ENCODE results near the gene DAP.

Gene DAP

GRCh38 chr5:10672146-10673016 lies 88.7 kb downstream of the DAP start:
- no peak for DNase-seq
- Histone ChIP-seq H3K4me3 (no peak overlapping the region), H3K27ac (no peak overlapping the region), H3K36me3 (peaks cover under 1 to 3% (median 2%) of the 10 kb centered on the region in 3 donors), H3K4me1 (no peaks in the 10 kb centered on the region), H3K9me3 (peaks cover 0 to 2% (median 0%) of the 10 kb centered on the region in 3 donors), H3K27me3 (no peaks in the 10 kb centered on the region)
- intact Hi-C loops (cut with DNase I; ENCODE audit: low total_unique reads), result no loop called here
- TF ChIP-seq CTCF (IDR thresholded peaks at IDR 0.05), result no peak

- DNase-seq, result no peak
- no peaks in the 10 kb centered on the region for H3K27me3 ChIP-seq
- intact Hi-C loops (cut with DNase I; ENCODE audit: low total_unique reads), result no loop called here
- no peaks in the 10 kb centered on the region for H3K9me3 ChIP-seq
- H3K4me1 ChIP-seq, result no peaks in the 10 kb centered on the region
- no peak overlapping the region for H3K4me3 ChIP-seq
- no peaks in the 10 kb centered on the region for H3K36me3 ChIP-seq
- no peak overlapping the region for H3K27ac ChIP-seq
- no peak for TF ChIP-seq CTCF (IDR thresholded peaks at IDR 0.05)
Measured at GRCh38 chr5:10671041-10672008, 89.7 kb downstream of the DAP start.

- no peak for TF ChIP-seq CTCF (IDR thresholded peaks at IDR 0.05)
- H3K27ac ChIP-seq, result no peak overlapping the region
- H3K4me1 ChIP-seq, result no peaks in the 10 kb centered on the region
- intact Hi-C loops (cut with DNase I; ENCODE audit: low total_unique reads), result no loop called here
- no peaks in the 10 kb centered on the region for H3K9me3 ChIP-seq
- no peaks in the 10 kb centered on the region for H3K27me3 ChIP-seq
- H3K36me3 ChIP-seq, result no peaks in the 10 kb centered on the region
- no peak overlapping the region for H3K4me3 ChIP-seq
- no peak for DNase-seq
Measured at GRCh38 chr5:10669983-10670382, 91.1 kb downstream of the DAP start.

- intact Hi-C loops (cut with DNase I; ENCODE audit: low total_unique reads), result no loop called here
- no peak overlapping the region for H3K4me3 ChIP-seq
- no peak overlapping the region for H3K27ac ChIP-seq
- no peaks in the 10 kb centered on the region for H3K9me3 ChIP-seq
- no peak for DNase-seq
- no peaks in the 10 kb centered on the region for H3K36me3 ChIP-seq
- no peak for TF ChIP-seq CTCF (IDR thresholded peaks at IDR 0.05)
- peaks cover 0 to under 1% of the 10 kb centered on the region in 2 donors for H3K27me3 ChIP-seq
- peaks cover 0 to 2% (median under 1%) of the 10 kb centered on the region in 4 donors for H3K4me1 ChIP-seq
Measured at GRCh38 chr5:10668697-10669096, 92.3 kb downstream of the DAP start.

- no peak overlapping the region for H3K4me3 ChIP-seq
- H3K4me1 ChIP-seq, result peaks cover 0 to 5% (median 2%) of the 10 kb centered on the region in 4 donors
- H3K27ac ChIP-seq, result no peak overlapping the region
- intact Hi-C loops (cut with DNase I; ENCODE audit: low total_unique reads), result no loop called here
- no peaks in the 10 kb centered on the region for H3K9me3 ChIP-seq
- no peak for TF ChIP-seq CTCF (IDR thresholded peaks at IDR 0.05)
- DNase-seq, result no peak
- H3K36me3 ChIP-seq, result no peaks in the 10 kb centered on the region
- H3K27me3 ChIP-seq, result peaks cover 0 to 6% of the 10 kb centered on the region in 2 donors
Measured at GRCh38 chr5:10667431-10668057, 93.5 kb downstream of the DAP start.

Measured in tibial artery (tissue), 4 donors.